HCT116 (cell line): ENCODE data around the gene PTPN18. TPM values are rescaled to one million over a fixed set of nuclear protein-coding genes. Genes with fewer than 3 reads are reported as not detected.

Experiments
- ATAC-seq: fragments of 200-7000 bp; cut with Tn5 transposase; 2 replicates; pipeline ENCODE4 v1.9.1; 2020; ENCODE audit warnings: mild to moderate bottlenecking, moderate library complexity
- BruUV-seq: library from RNA; stranded (reverse); fragments of 400-500 nt; replicated peaks from 2 replicates; lab custom pipeline; 2021; lab: Mats Ljungman, UMichigan
- CTCF ChIA-PET: fragments of 300-600 bp; sonication (Branson Sonifier 250); formaldehyde crosslinking; loops from one replicate; lab custom pipeline; 2021; ENCODE audit warnings: antibody characterized with exemption; lab: Charles Lee
- POLR2A ChIA-PET: fragments of 300-600, 350-600 bp; sonication (Branson Sonifier 250); formaldehyde crosslinking; loops from one replicate; lab custom pipeline; 2021; ENCODE audit warnings: antibody characterized with exemption; lab: Charles Lee
- RAD21 ChIA-PET, 2 experiments: fragments of 300-600 bp; sonication (Branson Sonifier 250); formaldehyde crosslinking; loops; one replicate each; lab custom pipeline; 2023; ENCODE audit warnings: low total read pairs in 2 of 2; ENCODE audit not compliant: uncharacterized antibody in 2 of 2, unreplicated experiment in 2 of 2, low non-redundant PET in 1 of 2; lab: Charles Lee
- DNase-seq: peaks from one replicate; pipeline ENCODE4 v3.0.0-alpha.2; 2010; ENCODE audit warnings: low read depth, low spot score
- H2AFZ ChIP-seq: fragments of 200-600 bp; shearing (Covaris generic), sonication (generic); 2 replicates; pipeline ENCODE4 v1.6.1; 2017; ENCODE audit warnings: low read depth, mixed run types, mixed read lengths, antibody characterized with exemption, low read length; ENCODE audit not compliant: poor library complexity, severe bottlenecking
- H3K27ac ChIP-seq: 2 replicates; pipeline ENCODE4 v1.5.1; 2012; ENCODE audit warnings: low read depth, low read length
- H3K27me3 ChIP-seq: fragments of 200-600 bp; sonication (generic); 2 replicates; pipeline ENCODE4 v1.6.1; 2016; ENCODE audit warnings: mixed run types, low read length, mixed read lengths; ENCODE audit not compliant: insufficient read depth
- H3K36me3 ChIP-seq, 2 experiments: fragments of 200-500 bp in 1 of 2; fragments of 200-600 bp in 1 of 2; sonication (Bioruptor generic) in 1 of 2; sonication (generic) in 1 of 2; 2 replicates each; pipeline versions ENCODE4 v1.5.1 to v1.6.1; 2014 to 2016; ENCODE audit warnings: low read length in 2 of 2, inconsistent platforms in 1 of 2, mixed read lengths in 1 of 2, mixed run types in 1 of 2; ENCODE audit not compliant: insufficient read depth in 2 of 2, control insufficient read depth in 1 of 2
- H3K4me1 ChIP-seq, 2 experiments: fragments of 200-600 bp in 1 of 2; sonication (generic) in 1 of 2; 2 replicates each; pipeline versions ENCODE4 v1.5.1 to v1.6.1; 2012 to 2017; ENCODE audit warnings: low read length in 2 of 2, inconsistent platforms in 1 of 2, mild to moderate bottlenecking in 1 of 2, mixed read lengths in 1 of 2, mixed run types in 1 of 2, moderate library complexity in 1 of 2; ENCODE audit not compliant: insufficient read depth in 2 of 2, control insufficient read depth in 1 of 2
- H3K4me2 ChIP-seq: fragments of 200-600 bp; sonication (generic); 2 replicates; pipeline ENCODE4 v1.6.1; 2017; ENCODE audit warnings: mixed run types, low read length, mixed read lengths
- H3K4me3 ChIP-seq, 2 experiments: fragments of 200-600 bp in 1 of 2; sonication (generic) in 1 of 2; replicated peaks in 1 of 2; 2 replicates each; pipeline ENCODE4 v1.5.1; 2011 to 2016; ENCODE audit warnings: low read length in 2 of 2, control low read depth in 1 of 2, low read depth in 1 of 2, mild to moderate bottlenecking in 1 of 2, mixed read lengths in 1 of 2, mixed run types in 1 of 2
- H3K79me2 ChIP-seq: fragments of 200-600 bp; sonication (generic); 2 replicates; pipeline ENCODE4 v1.6.1; 2017; ENCODE audit warnings: mild to moderate bottlenecking, mixed run types, low read length, moderate library complexity, mixed read lengths; ENCODE audit not compliant: insufficient read depth
- H3K9ac ChIP-seq: fragments of 200-600 bp; sonication (generic); 2 replicates; pipeline ENCODE4 v1.6.1; 2016; ENCODE audit warnings: low read length, mixed read lengths
- H3K9me2 ChIP-seq: fragments of 200-600 bp; sonication (generic), shearing (Covaris generic); 2 replicates; pipeline ENCODE4 v1.6.1; 2017; ENCODE audit warnings: mixed run types, mild to moderate bottlenecking, moderate library complexity; ENCODE audit not compliant: insufficient read depth
- H3K9me3 ChIP-seq, 2 experiments: fragments of 200-500 bp in 1 of 2; fragments of 200-600 bp in 1 of 2; sonication (Bioruptor generic) in 1 of 2; sonication (generic) in 1 of 2; 2 replicates each; pipeline ENCODE4 v1.6.1; 2014 to 2017; ENCODE audit warnings: low read length in 2 of 2, mixed read lengths in 2 of 2, inconsistent platforms in 1 of 2, low read depth in 1 of 2, mild to moderate bottlenecking in 1 of 2, mixed run types in 1 of 2, moderate library complexity in 1 of 2; ENCODE audit not compliant: control insufficient read depth in 1 of 2, insufficient read depth in 1 of 2
- H4K20me1 ChIP-seq: fragments of 200-600 bp; sonication (generic), shearing (Covaris generic); 2 replicates; pipeline ENCODE4 v1.6.1; 2017; ENCODE audit warnings: mixed run types, mild to moderate bottlenecking, moderate library complexity; ENCODE audit not compliant: insufficient read depth
- ATF3 ChIP-seq: IDR thresholded peaks from 2 replicates; pipeline ENCODE4 v1.6.1; 2012
- CEBPB ChIP-seq: IDR thresholded peaks from 2 replicates; pipeline ENCODE4 v1.6.1; 2012; ENCODE audit warnings: low read depth
- EGR1 ChIP-seq: IDR thresholded peaks from 2 replicates; pipeline ENCODE4 v1.6.1; 2012; ENCODE audit warnings: low read depth
- EZH2 ChIP-seq: fragments of 200-600 bp; sonication (generic); IDR thresholded peaks from 2 replicates; pipeline ENCODE4 v1.6.1; 2017; ENCODE audit warnings: antibody characterized with exemption, mixed run types
- RAD21 ChIP-seq: IDR thresholded peaks from 2 replicates; pipeline ENCODE4 v1.6.1; 2012; ENCODE audit warnings: low read depth, mild to moderate bottlenecking
- SIN3A ChIP-seq: IDR thresholded peaks from 2 replicates; pipeline ENCODE4 v1.6.1; 2012; ENCODE audit warnings: low read depth
- intact Hi-C: fragments of 100-400 bp; cut with micrococcal nuclease; formaldehyde crosslinking; loops from 2 replicates; pipeline ENCODE4 v1.10.0; 2022
- total RNA-seq: library from RNA; stranded (reverse); gene quantifications from one replicate; pipeline ENCODE4 v1.2.1, GENCODE V29; 2021; ENCODE audit not compliant: unreplicated experiment
- TF ChIP-seq, protein P1 (sequence below): IDR thresholded peaks from 2 replicates; pipeline ENCODE4 v1.6.1; 2012
- TF ChIP-seq, protein P2 (sequence below): IDR thresholded peaks from 2 replicates; pipeline ENCODE4 v1.6.1; 2011; ENCODE audit warnings: mild to moderate bottlenecking, low read length, moderate library complexity; ENCODE audit not compliant: insufficient replicate concordance; ENCODE audit errors: extremely low read depth

Gene PTPN18
- total RNA-seq, 1 experiment from 2014 or later = 52.4 TPM

- TF ChIP-seq, protein P1, sequence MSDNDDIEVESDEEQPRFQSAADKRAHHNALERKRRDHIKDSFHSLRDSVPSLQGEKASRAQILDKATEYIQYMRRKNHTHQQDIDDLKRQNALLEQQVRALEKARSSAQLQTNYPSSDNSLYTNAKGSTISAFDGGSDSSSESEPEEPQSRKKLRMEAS = no peak
- intact Hi-C loops = no loop called here
- no peaks in the 10 kb centered on the region for H3K4me1 ChIP-seq
- no peak overlapping the region for H3K9ac ChIP-seq
- H3K36me3 ChIP-seq = no peaks in the 10 kb centered on the region
- no TSS peak for BruUV-seq
- ATAC-seq (no peak), DNase-seq (no peak)
- no peaks in the 10 kb centered on the region for H3K27me3 ChIP-seq
- no peak overlapping the region for H3K4me3 ChIP-seq
- H3K79me2 ChIP-seq = no peaks in the 10 kb centered on the region
- no peaks in the 10 kb centered on the region for H4K20me1 ChIP-seq
- H2AFZ ChIP-seq = no peak overlapping the region
- H3K9me2 ChIP-seq = no peaks in the 10 kb centered on the region
- RAD21 ChIA-PET = no interaction called here
- CTCF ChIA-PET = no interaction called here
- POLR2A ChIA-PET = no interaction called here
- H3K9me3 ChIP-seq = no peaks in the 10 kb centered on the region
- no peak overlapping the region for H3K27ac ChIP-seq
- H3K4me2 ChIP-seq = no peak overlapping the region
Measured at GRCh38 chr2:130381145-130381544, 25.3 kb downstream of the PTPN18 start.

GRCh38 chr2:130381619-130382018 lies 25.8 kb downstream of the PTPN18 start:
- DNase-seq (no peak), ATAC-seq (no peak)
- Histone ChIP-seq H3K9ac (no peak overlapping the region), H3K4me1 (no peaks in the 10 kb centered on the region), H3K79me2 (no peaks in the 10 kb centered on the region), H3K27ac (no peak overlapping the region), H3K4me2 (no peak overlapping the region), H3K9me3 (no peaks in the 10 kb centered on the region), H3K36me3 (no peaks in the 10 kb centered on the region), H3K27me3 (no peaks in the 10 kb centered on the region), H2AFZ (no peak overlapping the region), H3K4me3 (no peak overlapping the region), H4K20me1 (no peaks in the 10 kb centered on the region), H3K9me2 (no peaks in the 10 kb centered on the region)
- no TSS peak for BruUV-seq
- intact Hi-C loops = no loop called here
- no peak for TF ChIP-seq RAD21
- no peak for TF ChIP-seq EZH2
- TF ChIP-seq, protein P2, sequence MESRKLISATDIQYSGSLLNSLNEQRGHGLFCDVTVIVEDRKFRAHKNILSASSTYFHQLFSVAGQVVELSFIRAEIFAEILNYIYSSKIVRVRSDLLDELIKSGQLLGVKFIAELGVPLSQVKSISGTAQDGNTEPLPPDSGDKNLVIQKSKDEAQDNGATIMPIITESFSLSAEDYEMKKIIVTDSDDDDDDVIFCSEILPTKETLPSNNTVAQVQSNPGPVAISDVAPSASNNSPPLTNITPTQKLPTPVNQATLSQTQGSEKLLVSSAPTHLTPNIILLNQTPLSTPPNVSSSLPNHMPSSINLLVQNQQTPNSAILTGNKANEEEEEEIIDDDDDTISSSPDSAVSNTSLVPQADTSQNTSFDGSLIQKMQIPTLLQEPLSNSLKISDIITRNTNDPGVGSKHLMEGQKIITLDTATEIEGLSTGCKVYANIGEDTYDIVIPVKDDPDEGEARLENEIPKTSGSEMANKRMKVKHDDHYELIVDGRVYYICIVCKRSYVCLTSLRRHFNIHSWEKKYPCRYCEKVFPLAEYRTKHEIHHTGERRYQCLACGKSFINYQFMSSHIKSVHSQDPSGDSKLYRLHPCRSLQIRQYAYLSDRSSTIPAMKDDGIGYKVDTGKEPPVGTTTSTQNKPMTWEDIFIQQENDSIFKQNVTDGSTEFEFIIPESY = no peak
- no peak for TF ChIP-seq EGR1
- TF ChIP-seq ATF3 = no peak
- no peak for TF ChIP-seq CEBPB
- TF ChIP-seq SIN3A = no peak
- ChIA-PET POLR2A (no interaction called here), CTCF (no interaction called here), RAD21 (no interaction called here)
